PC-3 (cell line): ENCODE results near the gene HPSE2. TPM values are rescaled to one million over a fixed set of nuclear protein-coding genes. Genes with fewer than 3 reads are reported as not detected.

Source experiments
- ATAC-seq: fragments of 200-7000 bp; cut with Tn5 transposase; 2 replicates; pipeline ENCODE4 v1.9.1; 2020; ENCODE audit warnings: mild to moderate bottlenecking, moderate library complexity
- BruUV-seq: library from RNA; stranded (reverse); fragments of 400-500 nt; replicated peaks from 2 replicates; lab custom pipeline; 2021; lab: Mats Ljungman, UMichigan
- CTCF ChIA-PET: fragments of 300-600 bp; sonication (Branson Sonifier 250); formaldehyde crosslinking; loops from one replicate; lab custom pipeline; 2022; ENCODE audit warnings: antibody characterized with exemption; lab: Charles Lee
- POLR2A ChIA-PET: fragments of 300-600 bp; sonication (Branson Sonifier 250); formaldehyde crosslinking; loops from one replicate; lab custom pipeline; 2022; ENCODE audit warnings: antibody characterized with exemption; ENCODE audit not compliant: unreplicated experiment; lab: Charles Lee
- DNase-seq: peaks from one replicate; pipeline ENCODE4 v3.0.0-alpha.2; 2015
- H2AFZ ChIP-seq: fragments of 300-600 bp; sonication (generic); 2 replicates; pipeline ENCODE4 v1.6.0; 2016; ENCODE audit warnings: antibody characterized with exemption, low read length
- H3F3A ChIP-seq: fragments of 300-600 bp; sonication (generic); one replicate; pipeline ENCODE4 v1.6.0; 2017; ENCODE audit warnings: antibody characterized with exemption, low read length, control low read depth, mild to moderate bottlenecking; ENCODE audit not compliant: unreplicated experiment
- H3K27ac ChIP-seq: fragments of 300-600 bp; sonication (generic); 2 replicates; pipeline ENCODE4 v1.5.1; 2016; ENCODE audit warnings: mild to moderate bottlenecking, low read length
- H3K27me3 ChIP-seq: fragments of 300-600 bp; sonication (generic); 2 replicates; pipeline ENCODE4 v1.6.1; 2016; ENCODE audit warnings: low read length, mixed read lengths
- H3K36me3 ChIP-seq: fragments of 300-600 bp; sonication (generic); 2 replicates; pipeline ENCODE4 v1.6.1; 2016; ENCODE audit warnings: low read depth, mixed run types, low read length, mixed read lengths
- H3K4me1 ChIP-seq: fragments of 300-600 bp; sonication (generic); 2 replicates; pipeline ENCODE4 v1.5.1; 2016; ENCODE audit warnings: low read length; ENCODE audit not compliant: insufficient read depth
- H3K4me2 ChIP-seq: fragments of 300-600 bp; sonication (generic); 2 replicates; pipeline ENCODE4 v1.6.0; 2016; ENCODE audit warnings: low read length
- H3K4me3 ChIP-seq: fragments of 300-600 bp; sonication (generic); 2 replicates; pipeline ENCODE4 v1.5.1; 2016; ENCODE audit warnings: mild to moderate bottlenecking, low read length, mixed read lengths
- H3K79me2 ChIP-seq: fragments of 300-600 bp; sonication (generic); 2 replicates; pipeline ENCODE4 v1.6.1; 2017; ENCODE audit warnings: low read length, mixed read lengths
- H3K9ac ChIP-seq: fragments of 300-600 bp; sonication (generic); 2 replicates; pipeline ENCODE4 v1.6.0; 2016; ENCODE audit warnings: mild to moderate bottlenecking, low read length
- H3K9me2 ChIP-seq: fragments of 300-600 bp; sonication (generic); replicated peaks from 2 replicates; pipeline ENCODE4 v1.6.1; 2016; ENCODE audit warnings: mixed run types, low read length, mixed read lengths
- H3K9me3 ChIP-seq: fragments of 300-600 bp; sonication (generic); 2 replicates; pipeline ENCODE4 v1.6.1; 2016; ENCODE audit warnings: low read length, mixed read lengths
- H4K20me1 ChIP-seq: fragments of 300-600 bp; sonication (generic); 2 replicates; pipeline ENCODE4 v1.6.1; 2016; ENCODE audit warnings: low read length, mixed read lengths
- CTCF ChIP-seq: fragments of 300-600 bp; sonication (generic); conservative IDR thresholded peaks from 2 replicates; pipeline ENCODE4 v1.5.1; 2017; ENCODE audit warnings: antibody characterized with exemption, low read depth, mild to moderate bottlenecking, low read length
- EZH2 ChIP-seq: fragments of 300-600 bp; sonication (generic); IDR thresholded peaks from one replicate; pipeline ENCODE4 v1.6.1; 2017; ENCODE audit warnings: antibody characterized with exemption, mild to moderate bottlenecking, low read length; ENCODE audit not compliant: unreplicated experiment
- EZH2phosphoT487 ChIP-seq: fragments of 300-600 bp; sonication (generic); IDR thresholded peaks from 2 replicates; pipeline ENCODE4 v1.6.1; 2018; ENCODE audit warnings: mild to moderate bottlenecking, antibody characterized with exemption, low read length, borderline replicate concordance
- intact Hi-C: fragments of 100-400 bp; cut with micrococcal nuclease; formaldehyde crosslinking; loops from 2 replicates; pipeline ENCODE4 v1.9.0; 2023
- total RNA-seq: library from RNA; depleted of rRNA; stranded (reverse); fragments of >200 nt; gene quantifications from 2 replicates; pipeline ENCODE4 v1.2.3, GENCODE V29; 2014

Gene HPSE2
- total RNA-seq, 1 experiment from 2014 or later: 0.15 TPM

- H3F3A ChIP-seq: no peaks in the 10 kb centered on the region
- TF ChIP-seq EZH2 (no peak), EZH2phosphoT487 (no peak), CTCF (no peak)
- intact Hi-C loops: no loop called here
- DNase-seq (no peak), ATAC-seq (no peak)
- no peaks in the 10 kb centered on the region for H3K4me1 ChIP-seq
- H3K27ac ChIP-seq: no peak overlapping the region
- H3K4me3 ChIP-seq: no peak overlapping the region
- H3K79me2 ChIP-seq: no peaks in the 10 kb centered on the region
- CTCF ChIA-PET: no interaction called here
- H3K4me2 ChIP-seq: no peak overlapping the region
- no peaks in the 10 kb centered on the region for H3K9me2 ChIP-seq
- H3K27me3 ChIP-seq: peaks cover 6% of the 10 kb centered on the region; the same call in 1 of the 2 replicates
- no peak overlapping the region for H3K9ac ChIP-seq
- POLR2A ChIA-PET: no interaction called here
- no peaks in the 10 kb centered on the region for H3K9me3 ChIP-seq
- no peaks in the 10 kb centered on the region for H3K36me3 ChIP-seq
- no peaks in the 10 kb centered on the region for H4K20me1 ChIP-seq
- no TSS peak for BruUV-seq
- H2AFZ ChIP-seq: no peak overlapping the region
Observed at GRCh38 chr10:98814470-98814869, 421.2 kb downstream of the HPSE2 start.

GRCh38 chr10:98808282-98808892, 427.3 kb downstream of the HPSE2 start:
- Histone ChIP-seq H3K9me2 (no peaks in the 10 kb centered on the region), H3K4me3 (no peak overlapping the region), H3K4me1 (no peaks in the 10 kb centered on the region), H2AFZ (no peak overlapping the region), H3K27me3 (peaks cover 7% of the 10 kb centered on the region; the same call in 1 of the 2 replicates), H4K20me1 (no peaks in the 10 kb centered on the region), H3K36me3 (no peaks in the 10 kb centered on the region), H3K4me2 (no peak overlapping the region), H3K79me2 (no peaks in the 10 kb centered on the region), H3K9ac (no peak overlapping the region), H3K27ac (no peak overlapping the region), H3K9me3 (no peaks in the 10 kb centered on the region), H3F3A (no peaks in the 10 kb centered on the region)
- ChIA-PET CTCF (no interaction called here), POLR2A (no interaction called here)
- BruUV-seq: no TSS peak
- TF ChIP-seq CTCF: no peak
- no peak for TF ChIP-seq EZH2
- TF ChIP-seq EZH2phosphoT487: no peak
- intact Hi-C loops: no loop called here
- no peak for ATAC-seq
- DNase-seq: no peak

- H3K4me3 ChIP-seq: no peak overlapping the region
Observed at GRCh38 chr10:98800263-98800662, 435.4 kb downstream of the HPSE2 start.

More at GRCh38 chr10:98800263-98800662, 435.4 kb downstream of the HPSE2 start:
- H3K27ac ChIP-seq: no peak overlapping the region
- no TSS peak for BruUV-seq
- H3K4me2 ChIP-seq: no peak overlapping the region
- TF ChIP-seq EZH2phosphoT487: no peak
- H3K79me2 ChIP-seq: no peaks in the 10 kb centered on the region
- ATAC-seq (no peak), DNase-seq (no peak)
- no peaks in the 10 kb centered on the region for H4K20me1 ChIP-seq
- no peak overlapping the region for H3K9ac ChIP-seq
- H3K27me3 ChIP-seq: no peaks in the 10 kb centered on the region
- H3K9me3 ChIP-seq: no peaks in the 10 kb centered on the region
- H2AFZ ChIP-seq: no peak overlapping the region
- no peaks in the 10 kb centered on the region for H3K4me1 ChIP-seq
- H3K36me3 ChIP-seq: no peaks in the 10 kb centered on the region
- intact Hi-C loops: no loop called here
- POLR2A ChIA-PET: no interaction called here
- CTCF ChIA-PET: no interaction called here
- no peaks in the 10 kb centered on the region for H3K9me2 ChIP-seq
- H3F3A ChIP-seq: no peaks in the 10 kb centered on the region
